SKM-1 (cell line): ENCODE measurements around the gene LRRC4B.
"Not testable (repeated sequence)": the region's sequence is repeated elsewhere in the genome, so short reads cannot be mapped to it uniquely, and the experiment has no call there.

ENCODE experiments used
- DNase-seq: peaks from one replicate; lab custom pipeline; 2025; ENCODE audit not compliant: unreplicated experiment; lab: John Stamatoyannopoulos, UW

Gene LRRC4B

GRCh38 chr19:50531171-50531612 is 37.0 kb downstream of the LRRC4B start:
- no peak for DNase-seq

GRCh38 chr19:50528052-50528451 is 40.2 kb downstream of the LRRC4B start:
- not testable (repeated sequence) for DNase-seq

- no peak for DNase-seq
These were observed 45.4 kb downstream of the LRRC4B start for GRCh38 chr19:50522881-50523280.

- no peak for DNase-seq
These were observed 47.3 kb downstream of the LRRC4B start for GRCh38 chr19:50520822-50521465.

GRCh38 chr19:50519006-50519575 is 49.1 kb downstream of the LRRC4B start:
- DNase-seq: no peak

GRCh38 chr19:50518091-50519005 is 49.9 kb downstream of the LRRC4B start:
- no peak for DNase-seq

GRCh38 chr19:50517704-50518075 is 50.5 kb downstream of the LRRC4B start:
- DNase-seq: no peak

- no peak for DNase-seq
These were observed 51.1 kb downstream of the LRRC4B start for GRCh38 chr19:50516964-50517703.

GRCh38 chr19:50516456-50516855 is 51.8 kb downstream of the LRRC4B start:
- no peak for DNase-seq

- no peak for DNase-seq
These were observed 53.1 kb downstream of the LRRC4B start for GRCh38 chr19:50515168-50515561.

- DNase-seq: no peak
These were observed 53.7 kb downstream of the LRRC4B start for GRCh38 chr19:50514346-50515167.

- no peak for DNase-seq
These were observed 54.4 kb downstream of the LRRC4B start, which contains the start of gene ASPDH for GRCh38 chr19:50513746-50514345. Gene ASPDH, minus strand, starts transcription at chr19:50513913. Its CDS starts 90 bp downstream, at chr19:50513823.

GRCh38 chr19:50512999-50513745 is 55.1 kb downstream of the LRRC4B start:
- DNase-seq: no peak

GRCh38 chr19:50512112-50512998 is 55.9 kb downstream of the LRRC4B start:
- no peak for DNase-seq

- DNase-seq: peak; percentile 71
These were observed 57.0 kb downstream of the LRRC4B start, which contains the start of gene JOSD2 for GRCh38 chr19:50511069-50511822. Gene JOSD2, minus strand, starts transcription at chr19:50511191. Its CDS starts 760 bp downstream, at chr19:50510431.

- peak; percentile 46 for DNase-seq
These were observed 57.6 kb downstream of the LRRC4B start for GRCh38 chr19:50510700-50511068.

- no peak for DNase-seq
These were observed 58.0 kb downstream of the LRRC4B start for GRCh38 chr19:50510121-50510670.
